HL-60 (cell line): ENCODE results near the gene IGSF9.

Experiments used
- DNase-seq, 2 experiments: peaks; one replicate each; pipeline ENCODE4 v3.0.0-alpha.2; 2010 to 2020; ENCODE audit warnings: low read depth in 1 of 2, low spot score in 1 of 2
- H3K27ac ChIP-seq: fragments of 250-450 bp; sonication (Bioruptor Pico); replicated peaks from 2 replicates; pipeline ENCODE4 v1.5.1; 2020; ENCODE audit warnings: mild to moderate bottlenecking, moderate library complexity
- H3K27me3 ChIP-seq: fragments of 250-450 bp; sonication (Bioruptor Pico); 2 replicates; pipeline ENCODE4 v1.5.1; 2021; ENCODE audit warnings: mild to moderate bottlenecking, moderate library complexity; ENCODE audit not compliant: insufficient read depth, poor library complexity, severe bottlenecking
- H3K4me3 ChIP-seq: replicated peaks from 2 replicates; pipeline ENCODE4 v1.5.1; 2011; ENCODE audit warnings: mild to moderate bottlenecking, control low read depth, low read length; ENCODE audit not compliant: insufficient read depth
- GABPA ChIP-seq: IDR thresholded peaks from 2 replicates; pipeline ENCODE4 v1.6.1; 2012; ENCODE audit warnings: low read depth
- POLR2AphosphoS5 ChIP-seq: IDR thresholded peaks from 2 replicates; pipeline ENCODE4 v1.6.1; 2012; ENCODE audit warnings: low read depth
- SPI1 ChIP-seq: IDR thresholded peaks from 2 replicates; pipeline ENCODE4 v1.6.1; 2012; ENCODE audit warnings: low read depth, mild to moderate bottlenecking, borderline replicate concordance
- TF ChIP-seq, protein P1 (sequence below): IDR thresholded peaks from one replicate; pipeline ENCODE4 v1.5.1; 2011; ENCODE audit warnings: low read length, control low read depth, inconsistent platforms; ENCODE audit not compliant: insufficient read depth
- TF ChIP-seq, protein P2 (sequence below): IDR thresholded peaks from 2 replicates; pipeline ENCODE4 v1.6.1; 2012; ENCODE audit warnings: low read depth; ENCODE audit not compliant: insufficient replicate concordance

Gene IGSF9

DNA sequence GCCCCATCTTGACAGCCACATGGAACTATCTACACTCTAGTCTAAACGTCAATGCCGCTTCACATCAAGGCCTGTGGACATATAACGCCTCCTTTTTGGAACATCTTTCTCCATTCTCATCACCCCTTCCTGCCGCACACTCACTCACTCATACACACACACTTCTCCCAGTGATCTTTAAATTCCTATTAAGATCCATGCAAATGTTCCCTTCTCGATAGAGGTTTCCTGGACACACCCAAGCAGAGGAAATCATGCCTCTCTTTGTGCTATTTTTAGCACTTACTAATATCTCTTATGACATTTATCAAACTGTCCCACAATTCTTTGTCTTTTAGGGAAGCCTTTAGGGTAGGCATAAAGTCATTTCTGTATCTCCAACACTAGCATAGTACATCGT, 36.9 kb upstream of the IGSF9 start:
- no peak overlapping the region for H3K27ac ChIP-seq
- DNase-seq = no peak
- TF ChIP-seq GABPA (no peak), POLR2AphosphoS5 (no peak), SPI1 (no peak)
- TF ChIP-seq, protein P1, sequence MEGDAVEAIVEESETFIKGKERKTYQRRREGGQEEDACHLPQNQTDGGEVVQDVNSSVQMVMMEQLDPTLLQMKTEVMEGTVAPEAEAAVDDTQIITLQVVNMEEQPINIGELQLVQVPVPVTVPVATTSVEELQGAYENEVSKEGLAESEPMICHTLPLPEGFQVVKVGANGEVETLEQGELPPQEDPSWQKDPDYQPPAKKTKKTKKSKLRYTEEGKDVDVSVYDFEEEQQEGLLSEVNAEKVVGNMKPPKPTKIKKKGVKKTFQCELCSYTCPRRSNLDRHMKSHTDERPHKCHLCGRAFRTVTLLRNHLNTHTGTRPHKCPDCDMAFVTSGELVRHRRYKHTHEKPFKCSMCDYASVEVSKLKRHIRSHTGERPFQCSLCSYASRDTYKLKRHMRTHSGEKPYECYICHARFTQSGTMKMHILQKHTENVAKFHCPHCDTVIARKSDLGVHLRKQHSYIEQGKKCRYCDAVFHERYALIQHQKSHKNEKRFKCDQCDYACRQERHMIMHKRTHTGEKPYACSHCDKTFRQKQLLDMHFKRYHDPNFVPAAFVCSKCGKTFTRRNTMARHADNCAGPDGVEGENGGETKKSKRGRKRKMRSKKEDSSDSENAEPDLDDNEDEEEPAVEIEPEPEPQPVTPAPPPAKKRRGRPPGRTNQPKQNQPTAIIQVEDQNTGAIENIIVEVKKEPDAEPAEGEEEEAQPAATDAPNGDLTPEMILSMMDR = no peak
- TF ChIP-seq, protein P2, sequence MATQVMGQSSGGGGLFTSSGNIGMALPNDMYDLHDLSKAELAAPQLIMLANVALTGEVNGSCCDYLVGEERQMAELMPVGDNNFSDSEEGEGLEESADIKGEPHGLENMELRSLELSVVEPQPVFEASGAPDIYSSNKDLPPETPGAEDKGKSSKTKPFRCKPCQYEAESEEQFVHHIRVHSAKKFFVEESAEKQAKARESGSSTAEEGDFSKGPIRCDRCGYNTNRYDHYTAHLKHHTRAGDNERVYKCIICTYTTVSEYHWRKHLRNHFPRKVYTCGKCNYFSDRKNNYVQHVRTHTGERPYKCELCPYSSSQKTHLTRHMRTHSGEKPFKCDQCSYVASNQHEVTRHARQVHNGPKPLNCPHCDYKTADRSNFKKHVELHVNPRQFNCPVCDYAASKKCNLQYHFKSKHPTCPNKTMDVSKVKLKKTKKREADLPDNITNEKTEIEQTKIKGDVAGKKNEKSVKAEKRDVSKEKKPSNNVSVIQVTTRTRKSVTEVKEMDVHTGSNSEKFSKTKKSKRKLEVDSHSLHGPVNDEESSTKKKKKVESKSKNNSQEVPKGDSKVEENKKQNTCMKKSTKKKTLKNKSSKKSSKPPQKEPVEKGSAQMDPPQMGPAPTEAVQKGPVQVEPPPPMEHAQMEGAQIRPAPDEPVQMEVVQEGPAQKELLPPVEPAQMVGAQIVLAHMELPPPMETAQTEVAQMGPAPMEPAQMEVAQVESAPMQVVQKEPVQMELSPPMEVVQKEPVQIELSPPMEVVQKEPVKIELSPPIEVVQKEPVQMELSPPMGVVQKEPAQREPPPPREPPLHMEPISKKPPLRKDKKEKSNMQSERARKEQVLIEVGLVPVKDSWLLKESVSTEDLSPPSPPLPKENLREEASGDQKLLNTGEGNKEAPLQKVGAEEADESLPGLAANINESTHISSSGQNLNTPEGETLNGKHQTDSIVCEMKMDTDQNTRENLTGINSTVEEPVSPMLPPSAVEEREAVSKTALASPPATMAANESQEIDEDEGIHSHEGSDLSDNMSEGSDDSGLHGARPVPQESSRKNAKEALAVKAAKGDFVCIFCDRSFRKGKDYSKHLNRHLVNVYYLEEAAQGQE = no peak
- H3K27me3 ChIP-seq = peaks cover 11% of the 10 kb centered on the region
- H3K4me3 ChIP-seq = no peak overlapping the region

DNA sequence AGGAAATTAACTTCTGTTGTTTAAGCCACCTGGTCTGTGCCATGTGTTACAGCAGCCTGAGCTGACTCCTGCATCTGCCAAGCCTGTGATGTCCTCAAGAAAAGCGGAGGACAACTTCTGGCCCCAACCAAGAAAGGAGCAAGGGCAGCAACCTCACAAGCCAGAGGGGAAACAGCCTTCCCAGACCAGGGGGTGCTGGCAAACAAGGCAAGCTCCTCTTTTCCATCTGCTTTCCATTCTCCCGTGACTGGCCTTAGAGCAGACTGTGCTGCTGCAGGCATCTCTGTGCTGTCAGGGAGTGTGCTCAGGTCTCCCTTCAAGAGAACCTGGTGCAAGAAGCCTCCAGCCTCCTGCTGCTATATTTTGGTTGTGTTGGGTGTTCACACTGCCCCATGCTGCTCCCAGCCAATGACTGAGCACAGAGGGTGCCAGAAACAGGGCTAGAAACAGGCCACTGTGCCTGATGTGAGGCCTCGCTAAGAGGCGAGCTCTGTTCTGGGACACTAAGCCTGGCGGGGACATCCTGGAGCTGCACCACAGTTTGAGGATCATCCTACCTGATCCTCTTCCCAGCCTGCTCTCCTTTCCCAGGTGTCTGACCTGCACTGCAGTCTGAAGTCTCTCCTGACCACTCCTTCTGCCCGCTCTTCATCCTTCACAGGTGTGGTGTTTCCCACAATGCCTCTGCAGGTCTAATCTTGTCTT, 36.1 kb upstream of the IGSF9 start:
- Histone ChIP-seq H3K4me3 (no peak overlapping the region), H3K27me3 (peaks cover 12% of the 10 kb centered on the region), H3K27ac (no peak overlapping the region)
- no peak for TF ChIP-seq GABPA
- TF ChIP-seq POLR2AphosphoS5 = no peak
- TF ChIP-seq SPI1 = no peak
- TF ChIP-seq, protein P1 = no peak
- TF ChIP-seq, protein P2 = no peak
- DNase-seq = no peak

DNA sequence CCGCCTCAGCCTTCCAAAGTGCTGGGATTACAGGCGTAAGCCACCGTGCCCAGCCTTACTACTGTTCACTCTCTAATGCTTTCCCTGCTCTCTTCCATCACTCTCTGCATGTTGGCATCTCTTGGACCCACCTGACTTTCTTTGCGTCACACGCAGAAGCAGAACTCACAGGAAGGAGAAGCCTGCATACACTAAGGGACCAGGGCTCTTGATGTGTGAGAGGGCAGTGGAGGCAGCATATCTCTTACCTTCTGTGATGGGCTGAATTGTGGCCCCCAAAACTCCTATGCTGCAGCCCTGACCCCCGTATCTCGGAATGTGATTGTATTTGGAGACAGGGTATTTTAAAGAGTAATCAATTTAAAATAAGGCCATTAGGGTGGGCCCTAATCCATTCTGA, 35.4 kb upstream of the IGSF9 start:
- no peak overlapping the region for H3K4me3 ChIP-seq
- no peak for DNase-seq
- H3K27me3 ChIP-seq = peaks cover 15% of the 10 kb centered on the region
- no peak overlapping the region for H3K27ac ChIP-seq
- TF ChIP-seq GABPA (no peak), SPI1 (no peak), POLR2AphosphoS5 (no peak)
- TF ChIP-seq, protein P1 = no peak
- TF ChIP-seq, protein P2 = no peak
